Mucosa of gallbladder (tissue), 1 donor: ENCODE data around the gene SH2D3A. TPM values are rescaled to one million over a fixed set of nuclear protein-coding genes. Genes with fewer than 3 reads are reported as not detected.
"Not testable (repeated sequence)": the region's sequence is repeated elsewhere in the genome, so short reads cannot be mapped to it uniquely, and the experiment has no call there.

Experiments
- DNase-seq: peaks from one replicate; pipeline ENCODE4 v3.0.0-alpha.2; 2020; ENCODE audit warnings: low spot score
- total RNA-seq: library from RNA; stranded (reverse); gene quantifications from one replicate; pipeline ENCODE4 v1.2.1, GENCODE V29; 2021
- donor health status: DM: no; HTN: no; CAD: no.

Gene SH2D3A
- total RNA-seq, 1 donor from 2014 or later, result 28.2 TPM

GRCh38 chr19:6790194-6791128, 23.2 kb upstream of the SH2D3A start:
- no peak for DNase-seq

- no peak for DNase-seq
Measured at GRCh38 chr19:6788896-6789295, 21.7 kb upstream of the SH2D3A start.

- DNase-seq, result no peak
Measured at GRCh38 chr19:6787393-6787792, 20.2 kb upstream of the SH2D3A start.

- DNase-seq, result no peak
Measured at GRCh38 chr19:6779206-6779605, 12.0 kb upstream of the SH2D3A start.

- no peak for DNase-seq
Measured at GRCh38 chr19:6778386-6778785, 11.2 kb upstream of the SH2D3A start.

- no peak for DNase-seq
Measured at GRCh38 chr19:6777434-6777833, 10.2 kb upstream of the SH2D3A start.

- DNase-seq, result no peak
Measured at GRCh38 chr19:6776999-6777398, 9.8 kb upstream of the SH2D3A start.

- not testable (repeated sequence) for DNase-seq
Measured at GRCh38 chr19:6776045-6776444, 8.8 kb upstream of the SH2D3A start.

- DNase-seq, result no peak
Measured at GRCh38 chr19:6774821-6775707, 7.8 kb upstream of the SH2D3A start.

- DNase-seq, result no peak
Measured at GRCh38 chr19:6773323-6773931, 6.2 kb upstream of the SH2D3A start.

GRCh38 chr19:6772866-6773322, 5.7 kb upstream of the SH2D3A start:
- no peak for DNase-seq

- peak; percentile 60 for DNase-seq
Measured at GRCh38 chr19:6772028-6772865, 5.0 kb upstream of the SH2D3A start, which contains the start of gene VAV1. VAV1 (plus strand) TSS chr19:6772708; CDS start chr19:6772808, 100 bp downstream.

GRCh38 chr19:6771648-6772027, 4.4 kb upstream of the SH2D3A start:
- DNase-seq, result not testable (repeated sequence)

GRCh38 chr19:6769006-6769619, 1.9 kb upstream of the SH2D3A start:
- no peak for DNase-seq

GRCh38 chr19:6768236-6768785, 1.1 kb upstream of the SH2D3A start:
- DNase-seq, result no peak

GRCh38 chr19:6767081-6767356, 216 bp downstream of the SH2D3A start:
- DNase-seq, result peak; percentile 48

GRCh38 chr19:6766357-6767080, 716 bp downstream of the SH2D3A start:
- no peak for DNase-seq

- peak; percentile 93 for DNase-seq
Measured at GRCh38 chr19:6765738-6766356, 1.4 kb downstream of the SH2D3A start.

- not testable (repeated sequence) for DNase-seq
Measured at GRCh38 chr19:6762253-6762797, 4.9 kb downstream of the SH2D3A start.
